K562 (cell line): ENCODE measurements around the gene CYB5R3. TPM values are rescaled to one million over a fixed set of nuclear protein-coding genes. Genes with fewer than 3 reads are reported as not detected.
A peak's percentile ranks its signal among the peaks of the same experiment; 100 is the strongest.

Experiments used
- ATAC-seq: fragments of 200-7000 bp; cut with Tn5 transposase; 3 replicates; pipeline ENCODE4 v1.9.1; 2020; ENCODE audit warnings: moderate library complexity
- BruUV-seq: library from RNA; stranded (reverse); fragments of 400-500 nt; replicated peaks from 2 replicates; lab custom pipeline; 2021; lab: Mats Ljungman, UMichigan
- CTCF ChIA-PET: fragments of 300-600 bp; formaldehyde crosslinking; extraction: SDS; loops from one replicate; lab custom pipeline; 2021; ENCODE audit warnings: low intra/inter-chr PET ratio; lab: Yijun Ruan, JAX
- POLR2A ChIA-PET: fragments of 300-600, 350-650 bp; sonication (Branson Sonifier 250); formaldehyde crosslinking; extraction: SDS; loops from one replicate; lab custom pipeline; 2021; ENCODE audit warnings: antibody characterized with exemption, inconsistent platforms; lab: Yijun Ruan, JAX
- DNase-seq, 4 experiments: peaks; one replicate each; pipeline versions ENCODE4 v3.0.0 to v3.0.0-alpha.2; 2011 to 2018; ENCODE audit warnings: low spot score in 3 of 4, mixed read lengths in 3 of 4; ENCODE audit errors: extremely low read depth in 1 of 4
- FAIRE-seq: peaks from 2 replicates; lab custom pipeline; 2011; peaks lifted over from hg19 to GRCh38; lab: Jason Lieb, UNC
- H2AFZ ChIP-seq: 2 replicates; pipeline ENCODE4 v1.6.0; 2011; ENCODE audit warnings: low read depth, low read length, control low read depth, inconsistent platforms
- H3K27ac ChIP-seq: fragments of 200-600 bp; 3 replicates; pipeline ENCODE4 v1.8.0; 2011; ENCODE audit warnings: low read depth, mild to moderate bottlenecking, control low read depth, inconsistent platforms, low read length, moderate library complexity, mixed read lengths; ENCODE audit errors: extremely low read depth
- H3K27me3 ChIP-seq, 2 experiments: fragments of 300-600 bp in 1 of 2; 2 replicates in 1 of 2; 3 replicates in 1 of 2; pipeline versions ENCODE4 v1.6.0 to v1.8.0; 2011; ENCODE audit warnings: inconsistent platforms in 2 of 2, low read length in 2 of 2, mild to moderate bottlenecking in 1 of 2, mixed read lengths in 1 of 2, moderate library complexity in 1 of 2; ENCODE audit not compliant: control insufficient read depth in 2 of 2, insufficient read depth in 2 of 2
- H3K36me3 ChIP-seq: fragments of 300-600 bp; 3 replicates; pipeline ENCODE4 v1.8.0; 2011; ENCODE audit warnings: mild to moderate bottlenecking, low read length, inconsistent platforms; ENCODE audit not compliant: control insufficient read depth, insufficient read depth
- H3K4me1 ChIP-seq, 2 experiments: fragments of 200-600 bp in 1 of 2; replicated peaks in 1 of 2; 2 replicates in 1 of 2; 3 replicates in 1 of 2; pipeline versions ENCODE4 v1.5.1 to v1.8.0; 2011; ENCODE audit warnings: inconsistent platforms in 2 of 2, low read length in 2 of 2, mild to moderate bottlenecking in 1 of 2, mixed read lengths in 1 of 2, moderate library complexity in 1 of 2; ENCODE audit not compliant: control insufficient read depth in 2 of 2, insufficient read depth in 2 of 2
- H3K4me2 ChIP-seq: 2 replicates; pipeline ENCODE4 v1.6.1; 2011; ENCODE audit warnings: low read length, control low read depth, inconsistent platforms, mixed read lengths; ENCODE audit not compliant: insufficient read depth
- H3K4me3 ChIP-seq: fragments of 200-600 bp; sonication (generic), shearing (Covaris generic); 2 replicates; pipeline ENCODE4 v1.5.1; 2016; ENCODE audit warnings: control low read depth, inconsistent platforms
- H3K79me2 ChIP-seq: fragments of 200-600 bp; 3 replicates; pipeline ENCODE4 v1.8.0; 2011; ENCODE audit warnings: low read length, inconsistent platforms; ENCODE audit not compliant: control insufficient read depth, insufficient read depth
- H3K9ac ChIP-seq, 2 experiments: 2 replicates each; pipeline versions ENCODE4 v1.6.0 to v1.6.1; 2011; ENCODE audit warnings: low read depth in 2 of 2, low read length in 2 of 2, control low read depth in 1 of 2, inconsistent platforms in 1 of 2, mild to moderate bottlenecking in 1 of 2, mixed read lengths in 1 of 2; ENCODE audit not compliant: insufficient read depth in 1 of 2
- H3K9me1 ChIP-seq: one replicate; pipeline ENCODE4 v1.6.0; 2011; ENCODE audit warnings: inconsistent platforms, mild to moderate bottlenecking, low read length, moderate library complexity; ENCODE audit not compliant: control insufficient read depth, insufficient read depth
- H3K9me3 ChIP-seq: replicated peaks from 2 replicates; pipeline ENCODE4 v1.5.1; 2011; ENCODE audit warnings: low read depth, low read length, inconsistent platforms; ENCODE audit not compliant: control insufficient read depth, insufficient read depth
- H4K20me1 ChIP-seq: replicated peaks from 2 replicates; pipeline ENCODE4 v1.6.1; 2011; ENCODE audit warnings: low read length, inconsistent platforms, mixed read lengths; ENCODE audit not compliant: control insufficient read depth, insufficient read depth
- BMI1 ChIP-seq: fragments of 150-350 bp; IDR thresholded peaks from 2 replicates; pipeline ENCODE4 v1.6.1; 2014; ENCODE audit warnings: low read length
- ETS1 ChIP-seq: conservative IDR thresholded peaks from 2 replicates; pipeline ENCODE4 v1.6.1; 2011; ENCODE audit warnings: low read depth, mild to moderate bottlenecking, low read length; ENCODE audit not compliant: control insufficient read depth
- GABPA ChIP-seq: fragments of 200-800 bp; sonication (Bioruptor generic); conservative IDR thresholded peaks from 2 replicates; pipeline ENCODE4 v1.6.1; 2016; ENCODE audit warnings: low read depth, missing genetic modification characterization, missing compliant biosample characterization
- GABPB1 ChIP-seq: sonication (generic); formaldehyde crosslinking; IDR thresholded peaks from 2 replicates; pipeline ENCODE4 v1.8.0; 2022; ENCODE audit warnings: mild to moderate bottlenecking, missing genetic modification reagents
- HDAC2 ChIP-seq: fragments of 450-650 bp; IDR thresholded peaks from 2 replicates; pipeline ENCODE4 v1.6.1; 2016; ENCODE audit warnings: mild to moderate bottlenecking
- JUND ChIP-seq, 2 experiments: IDR thresholded peaks; 2 replicates in 1 of 2; 3 replicates in 1 of 2; pipeline ENCODE4 v1.6.1; 2011; ENCODE audit warnings: borderline replicate concordance in 2 of 2, low read depth in 2 of 2, low read length in 2 of 2, improper control_type of control experiment in 1 of 2, missing biosample characterization in 1 of 2, missing genetic modification characterization in 1 of 2, missing genetic modification reagents in 1 of 2
- PBX2 ChIP-seq, 2 experiments: IDR thresholded peaks in 1 of 2; conservative IDR thresholded peaks in 1 of 2; 2 replicates each; pipeline ENCODE4 v1.6.1; 2016; ENCODE audit warnings: low read depth in 2 of 2, mild to moderate bottlenecking in 1 of 2, missing compliant biosample characterization in 1 of 2, missing genetic modification characterization in 1 of 2, moderate library complexity in 1 of 2
- SAP30 ChIP-seq: fragments of 200-600 bp; sonication (generic); IDR thresholded peaks from 2 replicates; pipeline ENCODE4 v1.6.1; 2012; ENCODE audit warnings: borderline replicate concordance, low read depth, mild to moderate bottlenecking, moderate library complexity, low read length, control low read depth, inconsistent platforms; ENCODE audit not compliant: insufficient read depth, poor library complexity, severe bottlenecking
- TAF9B ChIP-seq: fragments of 450-650 bp; IDR thresholded peaks from 2 replicates; pipeline ENCODE4 v1.6.1; 2018; ENCODE audit warnings: mild to moderate bottlenecking; ENCODE audit not compliant: partially characterized antibody
- ZFP36 ChIP-seq: fragments of 150-350 bp; IDR thresholded peaks from 2 replicates; pipeline ENCODE4 v1.6.1; 2018; ENCODE audit warnings: low read length, low read depth; ENCODE audit not compliant: partially characterized antibody
- ZNF263 ChIP-seq: sonication (generic); formaldehyde crosslinking; IDR thresholded peaks from 2 replicates; pipeline ENCODE4 v1.8.0; 2022; ENCODE audit warnings: mild to moderate bottlenecking, missing genetic modification reagents, borderline replicate concordance
- ZNF740 ChIP-seq, 3 experiments: fragments of 200-800 bp in 1 of 3; sonication (Bioruptor generic) in 1 of 3; sonication (generic) in 1 of 3; formaldehyde crosslinking in 1 of 3; IDR thresholded peaks; 2 replicates each; pipeline versions ENCODE4 v1.6.1 to v1.8.0; 2016 to 2022; ENCODE audit warnings: mild to moderate bottlenecking in 2 of 3, missing compliant biosample characterization in 2 of 3, missing genetic modification characterization in 2 of 3, missing genetic modification reagents in 1 of 3
- WGBS: fragments of 100-300 bp; shearing (Covaris generic); methylation state at CpG from one replicate; pipeline ENCODE4 v1.1.6; 2016; ENCODE audit warnings: low coverage, mixed read lengths; ENCODE audit not compliant: insufficient coverage; ENCODE audit errors: missing lambda C conversion rate; 5-methylcytosine and 5-hydroxymethylcytosine counted together
- in situ Hi-C: fragments of 300-500 bp; cut with MboI; formaldehyde crosslinking; loops from 4 replicates; pipeline ENCODE4 v1.15.0; 2018; ENCODE audit warnings: inconsistent platforms, mixed read lengths
- intact Hi-C: fragments of 100-400 bp; cut with micrococcal nuclease; formaldehyde crosslinking; loops from 2 replicates; pipeline ENCODE4 v1.14.2; 2022
- polyA plus RNA-seq, 8 experiments: library from polyadenylated mRNA; depleted of rRNA in 4 of 8; stranded (reverse) in 5 of 8; unstranded in 3 of 8; fragments of >200 nt; fragmentation: Nextera tagmentation in 2 of 8; fragmentation: Illumina TruSeq in 1 of 8; extraction: Ambion mirVana in 2 of 8; extraction: Trizol in 1 of 8; gene quantifications; 2 replicates each; pipeline versions ENCODE4 v1.2.1 to v1.2.3, GENCODE V29; 2011 to 2014; ENCODE audit warnings: inconsistent platforms in 1 of 8, missing spikeins in 1 of 8
- total RNA-seq, 7 experiments: library from RNA; depleted of rRNA in 6 of 7; stranded (reverse); fragments of >200 nt in 6 of 7; fragmentation: Illumina TruSeq in 2 of 7; extraction: Trizol in 2 of 7; gene quantifications; 2 replicates each; pipeline versions ENCODE4 v1.2.1 to v1.2.3, GENCODE V29; 2011 to 2021; ENCODE audit warnings: low replicate concordance in 1 of 7

CYB5R3 gene
- total and polyA plus RNA-seq, 9 of the 15 experiments (the other 6 are each of a cell fraction or from before 2014, with no cell fraction given) = 1.4 to 66.8 (median 23.4) TPM

GRCh38 chr22:42682113-42682851 lies 33.1 kb upstream of the CYB5R3 start (continued):
- no peak for TF ChIP-seq ETS1
- TF ChIP-seq ZNF263 = no peak
- no peak for TF ChIP-seq TAF9B

GRCh38 chr22:42680648-42681047 lies 31.5 kb upstream of the CYB5R3 start:
- Histone ChIP-seq H3K36me3 (no peaks in the 10 kb centered on the region), H3K4me2 (no peak overlapping the region)
- CTCF ChIA-PET = no interaction called here
- TF ChIP-seq SAP30 (no peak), ZNF740 (CRISPR knock-in tag; IDR thresholded peaks at IDR 0.05) (no peak), ZNF740 (tag; IDR thresholded peaks at IDR 0.05) (no peak), GABPA (tag) (peak; percentile 62), HDAC2 (no peak), JUND (IDR thresholded peaks at IDR 0.05; ENCODE audit: borderline replicate concordance, low read depth, low read length) (peak; percentile 56; the same call in 1 of the 2 replicates), JUND (tag; IDR thresholded peaks at IDR 0.05; ENCODE audit: borderline replicate concordance, low read depth, low read length) (no peak), ZFP36 (peak; percentile 57), GABPB1 (CRISPR knock-in tag) (0 out of 2 replicates have a peak, but pooled peaks have one; percentile 32), PBX2 (CRISPR knock-in tag; IDR thresholded peaks at IDR 0.05; ENCODE audit: low read depth) (no peak), PBX2 (tag; conservative IDR thresholded peaks at IDR 0.05; ENCODE audit: low read depth) (no peak), BMI1 (no peak)

More at GRCh38 chr22:42680648-42681047, 31.5 kb upstream of the CYB5R3 start:
- H4K20me1 ChIP-seq = no peaks in the 10 kb centered on the region
- H3K27me3 ChIP-seq = peaks cover 0 to 7% of the 10 kb centered on the region in 2 experiments; a peak in 4 of 5 replicates
- no peaks in the 10 kb centered on the region for H3K9me1 ChIP-seq
- intact Hi-C loops = no loop called here
- DNase-seq = peak in 2 of 4 experiments; percentile 23 to 24
- no peak overlapping the region for H2AFZ ChIP-seq
- H3K27ac ChIP-seq = no peak overlapping the region
- ATAC-seq = no peak
- no peak overlapping the region for H3K4me3 ChIP-seq
- no peaks in the 10 kb centered on the region for H3K9me3 ChIP-seq
- no TSS peak for BruUV-seq
- no peaks in the 10 kb centered on the region; a peak in 1 of 5 replicates for H3K4me1 ChIP-seq
- no peaks in the 10 kb centered on the region for H3K79me2 ChIP-seq
- no peak overlapping the region for H3K9ac ChIP-seq
- in situ Hi-C loops = no loop called here
- 15% methylated on average over 7 of the region's 8 CpGs for WGBS
- FAIRE-seq = no peak
- POLR2A ChIA-PET = no interaction called here
